Measurements from ENCODE around the gene DNAH2. TPM values are rescaled to one million over a fixed set of nuclear protein-coding genes. Genes with fewer than 3 reads are reported as not detected.

The DNAH2 gene, protein sequence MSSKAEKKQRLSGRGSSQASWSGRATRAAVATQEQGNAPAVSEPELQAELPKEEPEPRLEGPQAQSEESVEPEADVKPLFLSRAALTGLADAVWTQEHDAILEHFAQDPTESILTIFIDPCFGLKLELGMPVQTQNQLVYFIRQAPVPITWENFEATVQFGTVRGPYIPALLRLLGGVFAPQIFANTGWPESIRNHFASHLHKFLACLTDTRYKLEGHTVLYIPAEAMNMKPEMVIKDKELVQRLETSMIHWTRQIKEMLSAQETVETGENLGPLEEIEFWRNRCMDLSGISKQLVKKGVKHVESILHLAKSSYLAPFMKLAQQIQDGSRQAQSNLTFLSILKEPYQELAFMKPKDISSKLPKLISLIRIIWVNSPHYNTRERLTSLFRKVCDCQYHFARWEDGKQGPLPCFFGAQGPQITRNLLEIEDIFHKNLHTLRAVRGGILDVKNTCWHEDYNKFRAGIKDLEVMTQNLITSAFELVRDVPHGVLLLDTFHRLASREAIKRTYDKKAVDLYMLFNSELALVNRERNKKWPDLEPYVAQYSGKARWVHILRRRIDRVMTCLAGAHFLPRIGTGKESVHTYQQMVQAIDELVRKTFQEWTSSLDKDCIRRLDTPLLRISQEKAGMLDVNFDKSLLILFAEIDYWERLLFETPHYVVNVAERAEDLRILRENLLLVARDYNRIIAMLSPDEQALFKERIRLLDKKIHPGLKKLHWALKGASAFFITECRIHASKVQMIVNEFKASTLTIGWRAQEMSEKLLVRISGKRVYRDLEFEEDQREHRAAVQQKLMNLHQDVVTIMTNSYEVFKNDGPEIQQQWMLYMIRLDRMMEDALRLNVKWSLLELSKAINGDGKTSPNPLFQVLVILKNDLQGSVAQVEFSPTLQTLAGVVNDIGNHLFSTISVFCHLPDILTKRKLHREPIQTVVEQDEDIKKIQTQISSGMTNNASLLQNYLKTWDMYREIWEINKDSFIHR (N-terminal part only)
- under 0.01 and 0.16 TPM in 2 replicates for total RNA-seq

DNA sequence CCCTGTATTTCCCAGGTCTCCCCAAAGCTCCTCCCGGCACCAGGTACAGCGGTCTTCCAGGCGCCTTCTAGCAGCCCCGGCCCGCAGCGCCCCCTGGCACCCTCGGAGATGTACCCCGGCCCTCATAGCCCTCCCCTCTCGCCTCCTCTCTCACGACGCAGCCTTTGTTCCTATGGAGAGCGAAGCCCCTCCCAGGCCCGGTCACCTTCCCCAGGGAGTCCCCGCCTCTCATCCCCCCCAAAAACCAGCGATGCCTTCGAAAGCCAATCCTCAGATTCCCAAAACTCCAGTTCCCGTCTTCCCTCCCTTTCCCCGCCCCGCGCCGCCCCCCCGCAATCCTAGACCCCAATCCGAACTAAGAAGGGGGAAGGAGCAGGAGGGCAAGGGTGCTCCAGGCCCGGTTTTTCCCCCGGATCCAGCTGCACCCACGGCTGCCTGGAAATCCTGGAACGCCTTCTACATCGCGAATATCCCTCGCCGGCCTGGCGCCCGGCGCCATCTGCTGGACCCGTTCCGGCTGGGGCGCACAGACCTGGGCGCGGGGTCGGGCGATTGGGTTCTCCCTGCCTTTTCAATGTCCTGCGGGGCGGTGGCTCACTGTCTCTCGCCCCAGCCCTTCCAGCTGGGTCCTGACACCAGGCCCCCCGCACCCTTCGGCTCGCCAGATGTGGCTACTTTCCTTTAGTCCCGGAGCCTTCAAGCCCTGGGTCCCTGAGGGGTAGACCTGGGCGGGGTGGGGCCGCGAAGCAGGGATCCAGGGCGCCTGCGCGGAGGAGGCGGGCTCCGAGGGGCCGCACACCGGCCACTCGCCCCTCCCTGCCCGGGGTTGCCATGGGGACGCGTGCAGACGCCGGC is at the start of gene DNAH2:
Gene DNAH2 (plus strand): TSS at position 844 of the 855 bp plus-strand sequence. CDS start 1,991 bp downstream, outside the sequence.

DNA sequence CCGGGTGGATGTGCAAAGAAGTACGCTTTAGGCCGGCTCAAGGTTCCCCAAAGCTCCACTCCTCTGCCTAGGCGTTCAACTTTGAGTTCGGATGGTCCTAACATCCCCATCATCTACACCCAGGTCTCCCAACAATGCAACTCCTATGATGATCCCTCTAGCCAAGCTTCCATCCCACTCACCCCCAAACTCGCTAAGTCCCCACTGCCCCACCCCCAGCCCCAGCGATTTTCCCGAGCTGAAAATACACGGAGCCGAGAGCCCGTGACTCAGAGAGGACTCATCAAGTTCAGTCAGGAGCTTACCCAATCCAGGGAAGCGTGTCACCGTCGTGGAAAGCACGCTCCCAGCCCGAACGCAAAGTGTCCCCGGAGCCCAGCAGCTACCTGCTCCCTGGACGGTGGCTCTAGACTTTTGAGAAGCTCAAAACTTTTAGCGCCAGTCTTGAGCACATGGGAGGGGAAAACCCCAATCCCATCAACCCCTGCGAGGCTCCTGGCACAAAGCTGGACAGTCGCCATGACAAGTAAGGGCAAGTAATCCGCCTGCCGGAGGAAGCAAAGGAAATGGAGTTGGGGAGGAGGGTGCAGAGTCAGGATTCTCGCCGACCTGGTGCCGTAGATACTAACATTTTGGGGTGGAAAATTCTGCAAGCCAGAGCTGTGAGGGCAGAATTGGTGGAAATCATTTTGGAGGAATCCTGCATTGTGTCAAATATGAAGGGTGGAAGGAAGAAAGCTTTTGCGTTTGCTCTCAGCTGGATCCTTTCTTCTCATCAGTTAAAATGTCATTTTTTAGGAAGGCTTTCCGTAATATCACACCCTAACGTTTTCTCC is 30.3 kb upstream of the DNAH2 start, which contains the start of gene TP53:
Gene TP53 (minus strand): TSS at position 419 of the 836 bp plus-strand sequence. CDS start 10,896 bp downstream, outside the sequence.

DNA sequence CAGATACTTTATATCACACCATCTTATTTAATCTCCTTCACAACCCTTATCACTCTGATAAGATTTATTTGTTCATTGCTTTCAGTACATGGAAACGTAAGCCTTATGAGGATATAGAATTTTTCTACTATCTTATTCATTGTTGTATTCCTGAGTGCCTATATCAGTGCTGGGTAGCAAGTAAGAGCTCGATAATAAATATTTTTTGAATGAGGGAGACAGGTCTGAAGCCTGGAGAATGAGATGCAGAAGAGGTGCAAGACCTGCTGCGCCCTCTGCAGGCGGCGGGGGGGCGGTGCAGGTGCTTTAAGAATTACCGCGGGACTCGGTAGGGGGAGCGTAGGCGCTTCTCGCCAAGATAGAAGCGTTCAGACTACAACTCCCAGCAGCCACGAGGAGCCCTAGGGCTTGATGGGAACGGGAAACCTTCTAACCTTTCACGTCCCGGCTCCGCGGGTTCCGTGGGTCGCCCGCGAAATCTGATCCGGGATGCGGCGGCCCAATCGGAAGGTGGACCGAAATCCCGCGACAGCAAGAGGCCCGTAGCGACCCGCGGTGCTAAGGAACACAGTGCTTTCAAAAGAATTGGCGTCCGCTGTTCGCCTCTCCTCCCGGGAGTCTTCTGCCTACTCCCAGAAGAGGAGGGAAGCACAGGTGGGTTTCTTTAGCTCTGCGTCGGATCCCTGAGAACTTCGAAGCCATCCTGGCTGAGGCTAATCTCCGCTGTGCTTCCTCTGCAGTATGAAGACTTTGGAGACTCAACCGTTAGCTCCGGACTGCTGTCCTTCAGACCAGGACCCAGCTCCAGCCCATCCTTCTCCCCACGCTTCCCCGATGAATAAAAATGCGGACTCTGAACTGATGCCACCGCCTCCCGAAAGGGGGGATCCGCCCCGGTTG is 29.4 kb upstream of the DNAH2 start, which contains the start of gene WRAP53:
Gene WRAP53 (plus strand): TSS at position 570 of the 900 bp plus-strand sequence. CDS start 172 bp downstream, at position 742.

DNA sequence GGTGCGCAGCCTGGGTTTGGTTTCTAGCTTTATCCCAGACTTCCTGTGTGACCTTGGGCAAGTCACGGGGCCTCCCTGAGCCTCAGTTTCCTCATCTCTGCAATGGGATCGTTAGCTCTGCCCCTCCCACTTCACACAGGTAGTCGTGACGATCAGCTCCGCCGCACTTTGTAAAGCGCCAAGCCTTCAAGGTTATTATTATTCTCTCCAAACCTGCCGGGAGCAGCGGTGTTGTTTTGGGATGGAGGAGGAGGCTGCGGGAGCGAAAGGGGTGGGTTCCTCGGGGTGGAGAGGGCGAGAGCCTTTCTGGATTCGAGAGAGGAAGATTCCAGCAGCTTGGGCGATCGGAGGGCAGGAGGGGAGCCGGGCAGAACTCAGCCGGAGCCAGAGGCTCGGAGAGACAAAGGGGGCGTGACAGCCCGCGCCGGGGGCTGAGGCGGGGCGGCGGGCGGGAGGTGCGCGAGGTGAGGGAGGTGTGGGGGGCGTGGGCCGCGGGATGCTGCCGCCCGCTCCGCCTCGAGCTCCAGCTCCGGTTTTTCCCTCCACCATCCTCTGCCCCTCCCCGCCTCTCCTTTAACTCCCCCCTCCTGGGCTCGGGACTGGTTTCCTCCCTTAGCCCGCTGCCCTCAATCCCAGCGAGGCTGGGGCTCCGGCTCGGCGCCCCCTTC is 12.8 kb upstream of the DNAH2 start, which contains the start of gene EFNB3:
Gene EFNB3 (plus strand): TSS at position 602 of the 668 bp plus-strand sequence. CDS start 397 bp downstream, outside the sequence.

DNA sequence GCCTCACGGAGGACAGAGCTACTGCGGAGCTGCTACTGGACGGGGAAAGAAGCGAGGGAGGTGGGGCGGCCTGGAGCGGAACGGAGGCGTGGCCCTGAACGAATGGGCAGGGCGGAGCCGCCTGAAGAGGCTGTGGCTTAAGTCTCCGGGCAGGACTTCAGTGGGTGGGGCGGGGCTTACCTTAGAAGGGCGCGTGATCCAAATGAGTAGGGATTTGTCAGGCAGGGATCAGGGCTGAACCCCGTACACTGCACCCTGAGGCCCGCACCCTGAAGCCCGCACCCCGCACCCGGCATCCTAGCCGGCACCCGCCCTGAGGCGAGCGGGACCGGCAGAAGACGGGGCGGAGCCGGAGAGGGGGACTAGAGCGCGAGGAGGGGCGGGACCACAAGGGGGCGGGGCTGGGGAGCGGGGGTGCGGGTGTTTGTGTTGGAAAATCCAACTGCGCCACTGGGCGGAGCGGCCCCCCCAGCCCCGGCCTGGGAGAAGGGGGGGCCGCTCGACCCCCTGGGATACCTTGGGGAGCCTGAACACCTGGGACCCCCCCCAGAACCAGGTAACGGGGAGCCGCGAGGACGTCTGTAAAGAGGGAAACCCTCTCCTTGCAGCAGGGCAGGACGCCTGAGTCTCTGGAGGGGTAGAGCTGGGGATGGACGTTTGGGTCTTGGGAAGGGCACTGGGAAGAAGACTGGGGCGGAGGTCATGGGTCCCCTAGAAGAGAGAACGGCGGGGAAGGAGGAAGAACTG is 116.4 kb downstream of the DNAH2 start, which contains the start of gene KDM6B:
Gene KDM6B (plus strand): TSS at position 423 of the 747 bp plus-strand sequence. CDS start 11,338 bp downstream, outside the sequence.

DNA sequence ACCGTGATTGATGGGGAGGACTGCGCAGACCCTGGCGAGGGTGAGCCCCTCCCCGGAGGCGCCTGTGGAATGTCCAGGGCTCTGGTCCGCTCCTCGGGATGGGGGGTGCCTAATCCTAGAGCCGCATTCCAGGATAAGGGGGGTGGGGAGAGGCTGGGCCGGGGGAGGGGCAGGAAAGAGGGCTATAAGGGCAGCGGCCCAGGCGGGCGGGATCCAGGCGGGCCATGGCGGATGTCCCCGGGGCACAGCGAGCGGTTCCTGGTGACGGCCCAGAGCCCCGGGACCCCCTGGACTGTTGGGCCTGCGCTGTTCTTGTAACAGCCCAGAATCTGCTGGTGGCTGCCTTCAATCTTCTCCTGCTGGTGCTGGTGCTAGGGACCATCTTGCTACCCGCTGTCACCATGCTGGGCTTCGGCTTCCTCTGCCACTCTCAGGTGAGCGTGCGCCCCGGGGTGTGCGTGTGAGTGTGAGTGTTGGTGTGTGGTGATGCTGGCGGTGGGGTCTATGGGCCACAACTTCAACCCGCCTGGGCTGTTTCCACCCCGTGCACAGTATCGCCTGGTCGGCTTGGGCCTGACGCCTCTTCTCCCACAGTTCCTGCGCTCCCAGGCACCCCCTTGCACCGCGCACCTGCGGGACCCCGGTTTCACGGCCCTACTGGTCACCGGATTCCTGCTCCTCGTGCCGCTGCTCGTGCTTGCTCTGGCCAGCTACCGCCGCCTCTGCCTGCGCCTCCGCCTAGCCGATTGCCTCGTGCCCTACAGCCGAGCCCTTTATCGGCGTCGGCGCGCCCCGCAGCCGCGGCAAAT is 137.5 kb downstream of the DNAH2 start, which contains the start of gene TMEM88:
Gene TMEM88 (plus strand): TSS at position 216 of the 809 bp plus-strand sequence. CDS start 9 bp downstream, at position 225.

DNA sequence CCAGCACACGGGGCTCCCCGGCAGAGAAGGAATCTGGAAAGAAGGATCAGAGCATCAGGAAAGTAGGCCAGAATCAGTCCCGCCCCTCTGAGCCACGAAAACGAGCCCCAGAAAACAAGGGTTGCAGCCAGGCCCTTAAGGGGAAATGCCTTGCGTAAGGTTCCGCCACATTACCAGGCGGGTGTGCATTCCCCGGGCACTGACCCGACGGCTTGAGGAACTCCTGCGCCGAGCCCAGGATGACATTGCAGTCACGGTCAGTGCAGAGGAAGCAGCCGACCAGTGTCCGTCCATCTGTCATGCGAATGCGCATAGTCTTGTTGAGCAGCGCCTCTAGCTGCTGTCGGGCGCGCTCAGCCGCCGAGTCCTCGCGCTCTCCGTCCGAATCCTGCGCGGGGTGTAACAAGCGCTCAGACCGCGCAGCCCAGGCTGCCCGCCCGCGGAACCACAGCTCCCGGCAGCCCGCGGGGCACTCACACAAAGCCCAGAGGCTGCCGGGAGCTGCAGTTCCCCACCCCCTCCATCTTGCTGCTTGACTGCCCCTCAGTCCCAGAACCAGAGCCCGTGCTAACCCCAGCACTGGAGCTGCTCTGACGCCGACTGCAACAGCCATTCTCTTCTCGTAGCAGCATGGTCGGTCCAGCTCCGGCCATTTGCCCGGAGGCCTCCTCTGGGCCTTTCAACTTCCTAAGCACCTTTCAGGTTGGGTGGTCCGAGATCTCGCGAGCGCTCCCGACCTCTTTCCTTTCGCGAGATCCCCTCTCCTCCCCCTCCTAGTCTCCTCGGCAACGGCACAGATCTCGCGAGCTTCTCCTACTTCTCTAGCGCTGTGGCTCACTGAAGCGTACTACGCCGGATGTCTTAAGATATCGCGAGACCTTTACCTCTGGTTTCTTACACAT is 139.5 kb downstream of the DNAH2 start, which contains the start of gene NAA38:
Gene NAA38 (minus strand): TSS at position 749 of the 902 bp plus-strand sequence. CDS start 96 bp downstream, at position 653.

DNA sequence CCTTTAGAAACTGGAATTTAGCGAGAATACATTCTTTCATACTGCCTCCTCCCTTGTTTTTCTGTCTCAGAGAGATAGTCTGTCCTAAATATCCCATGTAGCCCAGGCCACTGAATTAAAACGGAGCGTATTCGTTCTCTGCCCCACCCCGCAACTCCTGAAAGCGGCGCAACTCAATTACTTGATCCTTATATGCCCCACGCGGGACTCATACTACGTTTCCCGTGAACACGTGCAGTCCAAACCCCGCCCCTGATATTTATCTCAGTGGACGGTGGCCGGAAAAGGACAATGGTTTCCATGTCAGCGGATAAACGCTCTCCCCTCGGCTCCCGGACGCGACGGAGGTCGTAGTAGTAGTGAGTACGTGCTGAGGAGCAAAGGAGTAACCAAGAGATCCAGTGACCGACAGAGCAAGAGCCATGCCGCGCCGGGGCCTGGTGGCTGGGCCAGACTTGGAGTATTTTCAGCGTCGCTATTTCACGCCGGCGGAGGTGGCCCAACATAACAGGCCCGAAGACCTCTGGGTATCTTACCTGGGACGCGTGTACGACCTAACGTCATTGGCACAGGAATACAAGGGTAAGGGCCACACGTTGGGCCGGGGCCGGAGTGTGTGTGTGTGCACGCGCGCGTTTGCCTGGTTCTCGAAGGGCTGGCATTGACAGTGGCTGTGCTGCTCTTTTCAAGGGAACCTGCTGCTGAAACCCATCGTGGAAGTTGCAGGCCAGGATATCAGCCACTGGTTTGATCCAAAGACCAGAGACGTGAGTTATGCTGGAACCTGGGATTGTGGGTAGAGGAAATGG is 140.4 kb downstream of the DNAH2 start, which contains the start of gene CYB5D1:
Gene CYB5D1 (plus strand): TSS at position 291 of the 809 bp plus-strand sequence. CDS start 132 bp downstream, at position 423.

Other genes starting within 250 kb of the DNAH2 start
- gene ZBTB4, start 238.1 kb upstream of the DNAH2 start, total RNA-seq, result 12.5 and 16.4 TPM in 2 replicates
- gene SLC35G6, start 236.3 kb upstream of the DNAH2 start, total RNA-seq, result not detected in 2 replicates
- 107 and 113 TPM in 2 replicates for gene POLR2A, start 233.4 kb upstream of the DNAH2 start, total RNA-seq
- 7.3 and 9.1 TPM in 2 replicates for gene TNFSF12, start 168.7 kb upstream of the DNAH2 start, total RNA-seq
- gene TNFSF13, start 159.0 kb upstream of the DNAH2 start, total RNA-seq, result 0.34 and 1.7 TPM in 2 replicates
- gene SENP3, start 155.8 kb upstream of the DNAH2 start, total RNA-seq, result 51.1 and 54.5 TPM in 2 replicates
- gene CD68, start 138.1 kb upstream of the DNAH2 start, total RNA-seq, result 21.0 and 27.6 TPM in 2 replicates
- 36.7 and 48.5 TPM in 2 replicates for gene MPDU1, start 133.9 kb upstream of the DNAH2 start, total RNA-seq
- 0.17 and 0.32 TPM in 2 replicates for gene SOX15, start 127.7 kb upstream of the DNAH2 start, total RNA-seq
- 31.5 and 35.0 TPM in 2 replicates for gene FXR2, start 102.8 kb upstream of the DNAH2 start, total RNA-seq
- gene SAT2, start 89.9 kb upstream of the DNAH2 start, total RNA-seq, result 55.3 and 67.3 TPM in 2 replicates
- gene SHBG, start 87.6 kb upstream of the DNAH2 start, total RNA-seq, result 0.26 and 0.47 TPM in 2 replicates
- gene ATP1B2, start 66.8 kb upstream of the DNAH2 start, total RNA-seq, result not detected in 2 replicates
- gene TP53, start 30.3 kb upstream of the DNAH2 start, total RNA-seq, result 13.1 and 13.7 TPM in 2 replicates
- gene WRAP53, start 29.3 kb upstream of the DNAH2 start, total RNA-seq, result 2.7 and 4.6 TPM in 2 replicates
- 0.86 and 0.95 TPM in 2 replicates for gene EFNB3, start 12.5 kb upstream of the DNAH2 start, total RNA-seq
- 5.2 and 7.7 TPM in 2 replicates for gene KDM6B, start 116.5 kb downstream of the DNAH2 start, total RNA-seq
- gene TMEM88, start 137.3 kb downstream of the DNAH2 start, total RNA-seq, result 0.16 and 0.26 TPM in 2 replicates
- gene NAA38, start 139.8 kb downstream of the DNAH2 start, total RNA-seq, result 84.8 and 149 TPM in 2 replicates
- 7.1 and 11.7 TPM in 2 replicates for gene CYB5D1, start 140.3 kb downstream of the DNAH2 start, total RNA-seq
- 229 and 439 TPM in 2 replicates for gene CHD3, start 171.0 kb downstream of the DNAH2 start, total RNA-seq
- gene RNF227, start 198.5 kb downstream of the DNAH2 start, total RNA-seq, result 1.7 and 2.0 TPM in 2 replicates
- gene KCNAB3, start 212.1 kb downstream of the DNAH2 start, total RNA-seq, result 0.26 and 0.47 TPM in 2 replicates
- gene TRAPPC1, start 214.2 kb downstream of the DNAH2 start, total RNA-seq, result 62.2 and 66.2 TPM in 2 replicates
- gene CNTROB, start 214.5 kb downstream of the DNAH2 start, total RNA-seq, result 17.0 and 21.2 TPM in 2 replicates